Islet precursor cell (in vitro differentiated cells): ENCODE data around the gene GNAQ.

Experiments used
- DNase-seq: peaks from one replicate; pipeline ENCODE4 v3.0.0-alpha.2; 2018

The GNAQ gene

DNA sequence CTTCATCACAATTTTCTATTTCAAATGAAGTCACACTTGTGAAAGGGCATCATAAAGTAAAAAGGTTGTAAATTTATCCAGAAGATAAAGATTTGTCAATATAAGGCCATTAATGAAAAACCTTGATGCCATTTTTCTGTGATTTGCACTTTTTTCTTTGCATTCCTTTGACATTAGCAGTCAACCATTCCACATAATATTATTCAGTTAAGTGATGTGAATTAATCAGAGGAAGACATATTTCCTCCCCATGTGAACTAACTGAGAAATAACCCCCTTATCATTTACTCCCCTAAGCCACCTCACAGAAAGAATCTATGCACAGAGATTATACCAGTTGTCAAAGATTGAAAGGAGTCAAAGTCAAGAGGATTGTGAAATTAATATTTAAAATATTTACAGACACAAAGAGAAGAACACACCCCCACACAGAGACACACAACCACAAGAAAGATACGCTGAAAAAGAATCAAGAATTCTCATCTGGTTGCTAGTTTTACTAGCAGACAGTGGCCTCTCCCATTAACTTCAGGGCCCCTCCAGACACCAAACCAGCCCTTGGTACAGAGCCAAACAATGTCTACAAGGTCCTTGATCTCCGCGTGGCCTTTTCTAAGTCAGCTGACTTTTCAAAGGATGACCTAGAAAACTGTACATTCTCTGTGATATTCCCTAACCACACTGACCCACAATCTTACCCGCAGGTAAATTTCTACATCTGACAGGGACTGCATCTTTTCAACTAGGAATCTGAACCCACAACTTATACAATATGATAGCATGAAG is 29.5 kb downstream of the GNAQ start:
- DNase-seq = no peak

DNA sequence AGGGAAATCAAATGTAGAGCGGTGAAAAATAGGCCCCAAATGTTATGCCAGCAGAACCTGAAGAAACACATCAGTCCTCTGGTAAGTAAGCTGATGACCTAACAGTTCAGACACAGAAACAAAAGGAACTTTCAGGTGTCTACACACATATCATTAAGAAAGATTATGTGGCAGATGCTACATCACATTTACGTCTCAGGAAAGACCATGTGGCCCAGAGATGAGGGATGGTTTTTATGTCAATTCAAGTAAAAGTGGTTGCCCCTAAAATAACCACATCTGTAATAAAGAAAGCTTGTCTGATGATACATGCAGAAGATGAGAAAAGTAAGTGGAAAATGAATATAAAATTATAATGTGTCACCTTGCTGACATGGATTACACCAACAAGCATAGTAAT is 31.4 kb downstream of the GNAQ start:
- DNase-seq = no peak

DNA sequence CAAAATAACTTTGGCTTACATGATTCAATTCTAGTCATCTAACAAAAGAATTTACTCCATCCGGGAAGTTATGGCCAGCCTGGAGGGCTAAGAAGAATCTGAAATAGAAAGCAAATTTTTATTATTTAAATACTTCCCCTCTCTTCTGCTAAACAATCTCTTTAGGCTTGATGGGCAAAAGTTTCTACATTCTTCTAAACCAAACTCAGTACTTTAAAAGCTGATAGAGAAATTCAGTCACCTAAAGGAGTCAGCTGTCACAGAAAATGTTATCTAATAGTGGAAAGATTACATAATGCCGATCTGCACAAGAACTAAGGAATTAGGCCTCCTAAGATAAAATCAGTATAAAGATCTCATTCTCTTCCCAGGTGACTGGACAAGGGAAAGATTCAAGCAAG is 32.4 kb downstream of the GNAQ start:
- DNase-seq = no peak

DNA sequence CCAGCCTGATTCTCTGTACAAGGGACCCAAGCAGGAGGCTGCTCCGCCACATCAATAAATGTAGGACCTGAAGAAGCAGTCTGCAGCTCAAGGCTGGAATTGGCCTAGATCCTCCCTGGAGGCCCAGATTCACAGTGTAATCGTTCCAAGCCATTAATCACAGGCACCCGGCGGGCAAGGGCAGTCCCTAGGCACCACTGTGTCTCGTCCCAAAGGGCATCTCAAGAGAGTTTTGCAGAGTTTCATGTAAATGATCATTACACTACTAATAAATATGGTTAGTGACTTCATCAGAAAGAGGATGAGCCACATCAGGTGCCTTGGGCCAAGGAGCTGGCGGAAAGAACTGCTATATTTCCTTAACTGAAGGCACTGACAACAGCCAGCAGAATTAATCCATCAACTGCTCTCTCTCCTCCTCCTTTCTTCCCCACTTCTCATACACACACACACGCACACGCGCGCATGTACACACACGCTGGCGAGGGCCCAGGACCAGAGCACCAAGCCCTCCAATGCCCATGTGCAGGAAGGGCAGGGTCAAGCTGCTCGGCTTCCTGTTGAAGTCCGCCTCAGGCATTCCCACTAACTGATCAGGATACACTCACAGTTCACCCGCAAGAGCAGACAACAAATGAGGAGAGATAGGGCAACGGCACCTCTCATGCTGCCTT is 33.9 kb downstream of the GNAQ start:
- DNase-seq = no peak

DNA sequence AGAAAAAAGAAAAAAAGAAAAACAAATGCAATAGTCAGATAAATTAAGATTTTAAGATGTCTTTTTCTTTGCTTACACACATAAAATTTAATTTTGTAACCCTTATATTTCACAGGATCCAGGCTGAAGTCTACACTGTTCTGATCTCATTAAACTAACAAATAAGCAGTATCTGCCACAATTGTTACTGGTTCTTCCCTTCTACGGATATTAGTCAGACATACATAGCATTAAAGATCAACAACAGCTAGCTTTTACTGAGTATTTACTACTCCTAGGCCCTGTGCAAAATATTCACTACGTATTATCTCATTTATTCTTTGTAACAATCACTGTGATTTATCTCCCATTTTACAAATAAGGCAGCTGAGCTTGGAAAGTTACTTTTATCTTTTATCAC is 34.9 kb downstream of the GNAQ start:
- no peak for DNase-seq

DNA sequence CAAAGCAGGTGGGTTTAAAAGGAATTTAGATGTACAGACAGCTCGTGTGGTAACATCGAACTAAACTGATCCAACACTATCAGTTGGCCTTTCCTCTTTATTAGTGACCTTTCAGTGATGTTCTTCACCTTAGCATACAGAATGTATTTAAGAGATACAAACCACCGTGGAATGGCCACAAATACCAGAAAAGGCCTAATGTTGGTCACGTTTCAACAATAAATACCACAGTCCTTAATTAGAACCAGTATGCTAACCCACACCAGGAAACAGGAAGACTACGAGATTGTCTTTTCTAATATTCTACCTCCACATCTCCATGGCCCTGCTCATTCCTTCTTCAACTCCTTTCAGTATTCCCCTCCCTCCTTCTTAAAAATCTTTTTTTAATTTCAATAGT is 40.4 kb downstream of the GNAQ start:
- no peak for DNase-seq

DNA sequence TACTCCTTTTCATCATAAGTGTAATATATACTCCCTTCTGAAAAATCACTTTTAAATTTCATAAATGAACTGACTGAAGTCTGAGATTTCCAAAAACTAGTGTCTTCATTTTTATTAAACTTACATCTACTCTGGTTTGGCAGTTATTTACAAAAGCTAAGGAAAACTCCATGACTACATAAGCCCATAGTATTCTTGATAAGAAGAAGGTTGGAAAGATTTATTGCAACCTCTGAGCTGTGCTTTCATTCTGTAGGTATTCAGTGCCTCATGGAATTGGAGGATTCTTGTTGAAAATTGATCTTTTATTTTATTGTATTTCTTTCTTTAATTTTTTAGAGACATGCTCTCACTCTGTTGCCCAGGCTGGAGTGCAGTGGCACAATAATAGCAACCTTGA is 41.7 kb downstream of the GNAQ start:
- DNase-seq = no peak

DNA sequence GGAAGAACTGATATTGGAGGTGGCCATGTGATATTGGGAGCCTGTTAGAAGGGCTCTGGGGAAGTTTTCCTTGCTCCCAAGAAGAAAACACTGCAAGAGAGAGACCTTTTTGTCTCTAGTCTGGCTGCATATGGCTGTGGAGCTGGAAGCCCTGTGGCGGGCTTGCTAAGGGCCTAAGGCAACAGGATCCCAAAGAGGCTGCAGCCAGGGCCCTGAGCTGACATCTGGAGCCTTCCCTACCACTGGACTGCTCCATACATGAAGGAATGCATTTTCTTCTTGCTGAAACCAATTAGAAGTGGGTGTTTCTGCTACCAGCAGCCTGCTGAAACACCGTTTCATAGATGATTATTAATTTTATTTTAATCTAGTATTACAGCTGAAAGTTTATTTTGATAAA is 42.2 kb downstream of the GNAQ start:
- no peak for DNase-seq

DNA sequence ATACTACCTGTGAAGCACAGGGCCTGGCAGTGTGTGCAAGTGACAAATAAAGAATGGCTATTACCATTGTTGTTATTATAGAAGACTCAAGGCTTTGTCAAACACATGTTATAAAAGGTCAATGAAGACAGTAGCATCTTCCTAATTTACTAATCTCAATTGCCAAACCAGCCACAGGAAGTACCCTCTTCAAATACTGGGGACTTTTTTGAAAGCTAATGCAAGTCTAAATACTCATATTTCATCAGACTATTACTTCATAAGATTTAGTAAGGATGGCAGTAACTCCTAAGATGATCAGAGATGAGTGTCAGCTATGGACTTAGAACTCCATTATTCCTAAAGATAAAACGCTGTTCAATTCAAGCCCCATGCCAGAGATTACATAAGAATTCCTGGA is 43.0 kb downstream of the GNAQ start:
- no peak for DNase-seq

DNA sequence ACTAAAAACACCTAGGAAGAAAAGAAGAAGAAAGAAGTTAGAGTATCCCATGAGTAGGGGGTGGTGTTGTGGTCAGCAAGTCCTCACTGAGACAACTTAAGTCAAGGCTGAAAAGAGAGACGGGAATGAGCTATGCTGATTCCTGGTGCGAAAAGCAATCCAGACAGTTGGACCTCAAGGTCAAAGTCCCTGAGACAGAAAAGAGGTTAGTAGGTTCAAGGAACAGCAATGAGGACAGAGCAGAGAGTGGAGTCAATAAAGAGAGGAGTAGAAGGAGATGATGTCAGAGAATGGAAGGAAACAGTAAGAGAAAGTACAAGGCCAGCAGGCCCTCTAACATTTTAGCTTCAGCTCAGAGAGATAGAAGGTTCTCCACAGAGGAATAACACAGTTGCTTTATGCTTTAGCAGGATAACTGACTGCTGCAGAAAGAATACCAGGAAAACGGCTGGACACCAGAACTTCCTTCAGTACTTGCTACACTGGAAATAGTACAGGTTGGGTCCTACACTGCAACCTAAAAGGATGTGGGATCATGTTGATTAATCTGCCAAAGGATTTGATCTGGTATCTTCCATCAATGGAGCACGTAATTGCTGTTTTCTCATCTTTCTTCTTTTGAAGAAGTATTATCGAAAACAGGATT is 43.6 kb downstream of the GNAQ start:
- DNase-seq = no peak

DNA sequence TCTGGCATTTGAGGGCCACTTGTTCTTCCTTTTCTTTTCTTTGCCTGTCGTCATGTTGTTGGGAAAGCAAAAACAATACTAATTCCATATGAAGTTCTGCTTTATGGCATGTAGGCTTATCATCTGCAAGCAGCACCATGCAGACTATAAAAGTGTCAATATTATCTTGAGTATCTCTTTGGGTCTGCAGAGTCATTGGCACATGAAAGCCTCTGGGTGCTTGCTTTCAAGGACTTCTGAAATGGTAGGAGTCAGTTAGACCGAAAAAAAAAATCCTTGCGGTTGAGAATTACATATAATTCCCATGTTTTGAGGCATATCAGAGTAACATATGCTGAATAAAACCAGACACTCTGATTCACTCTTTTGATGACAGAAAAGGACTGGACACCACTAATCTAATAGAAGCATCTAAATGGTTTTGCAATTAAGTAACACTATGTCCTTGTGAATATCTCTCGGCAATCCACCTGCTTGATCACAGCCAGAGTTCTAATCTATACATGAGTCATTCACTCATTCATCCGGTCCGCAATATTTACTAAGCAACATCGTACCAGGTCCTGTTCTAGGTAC is 44.4 kb downstream of the GNAQ start:
- DNase-seq = no peak

DNA sequence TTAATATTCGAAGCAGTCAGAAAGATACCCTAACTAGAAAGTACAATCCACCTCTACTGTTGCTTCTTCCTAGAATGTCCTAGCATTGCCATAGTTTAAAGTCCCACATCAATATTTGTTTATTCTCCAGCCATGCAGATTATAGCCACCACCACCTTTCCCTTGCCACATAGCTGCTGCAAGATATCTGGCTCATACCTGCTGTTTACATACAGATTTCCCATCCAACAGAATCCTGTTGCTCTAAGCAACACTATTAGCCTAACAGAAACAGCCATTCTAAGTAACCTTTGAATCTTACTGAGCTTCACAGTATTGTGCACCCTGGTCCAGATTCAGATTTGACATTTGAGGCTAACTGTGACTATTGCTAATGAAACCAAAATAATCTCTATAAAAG is 45.6 kb downstream of the GNAQ start:
- no peak for DNase-seq

DNA sequence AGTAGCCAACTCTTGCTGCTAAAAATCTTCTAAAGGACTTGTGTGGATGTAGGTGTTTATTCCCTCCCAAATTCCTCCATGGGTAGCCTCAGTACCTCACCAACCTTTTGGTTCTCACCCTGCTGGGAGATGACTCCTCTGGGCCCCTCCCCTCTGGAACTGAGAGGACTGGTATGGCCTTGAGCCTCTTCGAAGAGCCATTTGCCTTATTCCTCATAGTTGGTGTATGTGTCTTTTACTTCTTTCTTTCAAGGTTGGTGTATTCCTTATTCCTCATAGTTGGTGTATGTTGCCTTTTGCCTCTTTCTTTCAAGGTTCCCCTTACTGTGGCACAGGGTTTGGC is 48.3 kb downstream of the GNAQ start:
- no peak for DNase-seq

DNA sequence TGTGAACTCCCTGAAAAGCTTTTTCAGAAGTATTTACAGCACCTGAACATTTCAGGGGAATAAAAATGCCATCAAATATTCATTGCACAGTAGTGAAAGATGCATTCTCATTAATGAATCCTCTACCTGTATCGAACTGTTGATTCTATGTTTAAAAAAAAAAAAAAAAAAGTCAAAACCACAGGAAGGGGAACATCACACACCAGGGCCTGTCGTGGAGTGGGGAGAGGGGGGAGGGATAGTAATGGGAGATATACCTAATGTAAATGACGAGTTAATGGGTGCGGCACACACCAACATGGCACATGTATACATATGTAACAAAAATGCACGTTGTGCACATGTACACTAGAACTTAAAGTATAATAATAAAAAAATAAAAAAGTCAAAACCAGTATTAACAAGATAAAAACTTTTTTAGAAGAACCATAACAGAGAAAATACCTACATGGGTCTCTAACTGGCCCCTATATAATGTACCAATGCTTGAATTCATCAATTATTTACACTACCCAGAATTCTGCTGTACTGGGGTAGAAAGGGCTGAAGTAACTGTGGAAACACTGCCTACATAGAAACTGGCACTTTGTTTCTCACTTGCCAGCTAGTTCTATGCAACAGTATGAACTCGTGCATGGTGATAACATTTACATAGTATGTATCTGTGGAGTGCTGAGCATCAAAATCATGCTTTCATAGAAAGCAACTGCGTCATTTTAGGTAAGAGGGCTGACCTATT is 48.9 kb downstream of the GNAQ start:
- DNase-seq = no peak

DNA sequence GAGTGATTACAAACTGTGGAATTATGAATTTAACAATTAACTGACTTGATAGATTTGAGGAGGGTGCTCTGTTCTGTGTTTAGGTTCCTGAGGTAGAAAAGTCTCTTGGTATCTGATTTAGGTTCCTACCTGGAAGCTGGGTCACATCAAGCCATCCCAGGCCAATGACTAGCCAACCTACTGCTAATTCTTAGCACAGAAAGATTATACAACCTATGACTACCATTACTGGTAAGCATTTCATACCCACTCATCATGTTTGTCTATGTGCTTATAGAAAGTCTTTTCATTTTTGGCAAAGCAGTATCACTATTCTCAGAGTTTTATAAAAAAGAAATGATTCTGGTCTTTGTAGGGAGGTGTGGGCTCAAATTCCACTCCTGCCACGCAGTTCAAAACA is 49.7 kb downstream of the GNAQ start:
- no peak for DNase-seq

DNA sequence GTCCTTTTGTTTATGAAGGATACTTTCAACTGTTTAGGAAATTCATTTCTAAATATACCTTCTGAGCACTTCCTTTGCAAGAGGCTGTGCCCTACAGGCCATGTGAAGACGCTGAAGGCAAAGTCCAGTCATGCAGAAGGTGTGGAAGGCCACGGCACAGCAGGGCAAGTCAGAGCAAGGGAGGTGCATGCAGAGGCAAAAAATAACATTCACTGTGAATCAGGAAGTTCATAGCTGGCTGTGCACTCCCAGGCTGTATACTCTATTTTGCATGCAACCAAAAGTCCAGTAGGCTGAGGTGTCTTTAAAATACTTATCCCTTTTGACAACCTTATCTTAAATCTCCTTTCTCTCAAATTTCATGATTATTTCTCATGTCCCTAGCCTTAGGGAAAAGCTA is 50.3 kb downstream of the GNAQ start:
- no peak for DNase-seq

DNA sequence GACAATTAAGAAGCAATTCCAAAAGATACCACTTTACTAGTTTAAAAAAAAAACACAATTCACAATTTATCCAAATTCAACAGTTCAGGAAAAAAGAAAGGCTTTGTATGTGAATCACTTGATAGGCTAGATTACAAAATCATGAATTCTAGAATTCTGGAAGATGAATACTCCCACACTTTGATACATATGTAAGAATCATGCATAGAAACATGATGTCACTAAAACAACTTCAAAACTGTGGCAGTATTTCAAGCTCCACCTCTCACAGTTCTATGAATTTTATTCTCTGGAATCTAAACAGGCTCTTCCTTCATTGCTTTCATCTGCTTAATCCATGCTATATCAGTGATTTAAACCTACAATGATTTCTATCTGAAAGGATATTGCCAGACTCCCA is 51.0 kb downstream of the GNAQ start:
- no peak for DNase-seq

DNA sequence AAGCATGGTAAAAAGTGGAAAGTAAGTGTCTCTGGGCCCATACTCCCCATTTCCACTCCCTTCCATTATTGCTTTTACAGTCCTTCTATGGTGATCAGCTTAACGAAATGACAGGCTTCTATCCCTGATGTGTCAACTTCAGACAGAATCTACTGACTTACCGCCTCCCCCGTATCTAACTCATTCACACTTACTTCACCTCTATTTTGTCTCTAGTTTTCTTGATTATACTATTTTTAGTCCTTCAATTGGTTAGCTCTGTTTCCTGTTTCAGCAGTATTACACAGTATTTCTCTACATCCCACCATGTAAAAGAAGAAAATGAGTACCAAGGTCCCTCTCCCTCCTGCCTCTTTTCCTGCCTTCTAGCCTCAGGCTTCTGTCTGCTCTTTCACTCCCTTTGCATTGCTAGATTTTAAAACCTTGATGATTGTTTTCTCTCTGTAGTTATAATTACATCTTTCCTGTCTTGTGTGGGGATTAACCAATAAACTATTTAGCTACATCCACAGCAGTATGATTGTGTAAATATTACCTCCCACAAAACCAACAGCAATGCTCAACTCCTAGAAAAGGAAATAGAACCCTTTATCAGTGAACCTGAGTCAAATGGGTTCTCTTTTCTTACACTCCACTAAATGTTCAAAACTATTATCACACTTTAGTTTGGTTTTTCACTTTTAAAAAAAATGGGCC is 53.4 kb downstream of the GNAQ start:
- no peak for DNase-seq

DNA sequence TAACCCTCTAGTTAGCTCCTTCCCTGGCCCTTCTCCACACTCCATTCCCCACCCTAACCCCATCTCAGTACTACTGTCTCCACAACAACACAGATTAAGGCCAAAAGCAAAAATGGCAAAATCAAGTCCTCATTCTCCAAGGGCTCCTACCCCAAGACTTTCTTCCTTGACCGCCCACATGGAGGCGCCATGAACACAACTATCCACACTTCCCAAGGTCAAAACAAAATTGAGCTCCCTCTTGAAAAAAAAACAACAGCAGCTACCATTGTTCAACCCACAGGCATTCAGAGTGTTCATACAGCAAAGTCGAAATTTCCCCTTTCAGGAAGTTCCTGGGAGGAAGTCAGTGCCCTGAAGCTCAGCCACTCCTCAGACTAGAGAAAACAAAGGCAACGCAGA is 54.4 kb downstream of the GNAQ start:
- peak; percentile 73 for DNase-seq

DNA sequence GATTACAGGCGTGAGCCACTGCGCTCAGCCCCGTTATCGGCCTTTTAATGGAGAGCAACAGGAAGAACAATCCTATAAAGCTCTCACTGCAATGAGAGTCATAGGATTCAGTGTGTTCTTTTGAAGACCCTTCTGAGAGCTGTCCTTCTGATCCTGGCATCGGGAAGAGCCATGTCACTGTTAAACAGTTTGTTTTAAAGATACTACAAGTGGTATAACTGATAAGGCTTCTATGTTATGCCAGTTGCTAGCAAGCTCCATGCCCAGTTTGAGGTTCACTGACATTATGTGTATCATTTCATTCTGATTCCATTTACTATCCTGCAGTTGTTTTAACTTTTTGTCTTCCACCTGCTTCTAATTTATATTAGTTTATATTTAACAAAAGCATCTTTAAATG is 55.8 kb downstream of the GNAQ start:
- no peak for DNase-seq

DNA sequence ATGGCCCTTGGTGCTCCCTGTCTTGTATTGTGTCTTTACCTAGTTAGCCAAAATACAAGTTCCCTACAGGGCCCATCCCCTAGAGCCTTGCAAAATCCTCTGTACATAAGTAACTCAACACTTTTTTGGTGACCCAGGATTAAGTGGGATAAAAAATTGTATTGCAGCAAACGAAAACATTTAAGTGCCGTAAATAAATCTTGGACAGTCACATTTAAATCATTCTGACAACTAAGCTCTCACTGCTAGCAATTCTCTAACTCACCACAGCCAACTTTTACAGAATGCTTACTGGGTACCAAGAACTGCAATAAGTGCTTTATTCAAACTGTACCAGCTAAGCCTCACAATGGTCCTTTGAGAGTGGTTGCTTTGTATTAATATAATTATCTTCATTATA is 56.6 kb downstream of the GNAQ start:
- DNase-seq = no peak

DNA sequence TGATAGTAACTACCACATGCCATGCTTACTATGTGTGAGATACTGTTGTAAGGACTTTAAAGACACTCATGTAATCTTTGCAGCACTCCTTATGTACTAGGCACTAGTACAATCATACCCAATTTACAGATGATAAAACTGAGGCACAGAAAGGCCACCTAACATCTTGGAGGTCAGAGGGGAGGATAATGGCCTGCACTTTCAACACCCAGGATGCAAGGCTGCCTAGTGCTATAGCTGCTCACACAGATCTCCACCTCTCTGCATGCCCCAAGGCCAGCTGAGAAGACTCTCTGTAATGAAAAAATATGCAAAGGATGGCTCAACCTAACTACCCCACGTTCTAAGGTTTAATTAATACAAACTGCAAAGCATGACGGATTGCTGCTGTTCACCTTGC is 57.2 kb downstream of the GNAQ start:
- DNase-seq = no peak

DNA sequence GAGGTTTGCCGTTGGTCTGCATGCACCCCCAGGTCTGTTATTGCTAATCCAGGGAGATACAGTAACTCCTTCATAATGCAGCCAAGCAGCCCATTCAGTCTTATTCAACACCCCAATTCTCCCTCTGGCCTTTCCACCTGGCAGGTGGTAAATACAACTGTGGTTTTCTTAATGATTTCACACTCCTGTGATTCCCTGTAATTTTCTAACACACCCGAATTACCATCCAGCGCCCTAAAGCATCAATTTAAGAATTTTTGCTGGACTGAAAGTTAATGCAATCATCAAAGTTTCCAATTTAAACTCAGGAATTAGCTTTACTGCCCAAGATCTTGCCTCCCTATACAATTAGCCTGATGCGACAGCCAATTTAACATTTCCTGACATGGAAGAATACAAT is 62.5 kb downstream of the GNAQ start:
- no peak for DNase-seq
